WTC11 (cell line): ENCODE results near the gene NUAK1. TPM values are rescaled to one million over a fixed set of nuclear protein-coding genes. Genes with fewer than 3 reads are reported as not detected.

Experiments used
- ATAC-seq: fragments of 200-7000 bp; cut with Tn5 transposase; 2 replicates; pipeline ENCODE4 v1.10.0; 2021; ENCODE audit warnings: mild to moderate bottlenecking, moderate library complexity
- CTCF ChIA-PET: fragments of 300-600 bp; sonication (Branson Sonifier 250); formaldehyde crosslinking; loops from one replicate; lab custom pipeline; 2021; ENCODE audit warnings: antibody characterized with exemption; lab: Charles Lee
- POLR2A ChIA-PET: fragments of 350-600 bp; sonication (Branson Sonifier 250); formaldehyde crosslinking; loops from one replicate; lab custom pipeline; 2021; ENCODE audit warnings: antibody characterized with exemption; lab: Charles Lee
- DNase-seq: peaks from one replicate; pipeline ENCODE4 v3.0.0; 2021; ENCODE audit warnings: low spot score
- H3K27ac Mint-ChIP-seq: 2 replicates; pipeline ENCODE4 v1.8.0; 2021; ENCODE audit warnings: mixed read lengths
- H3K27me3 Mint-ChIP-seq: 2 replicates; pipeline ENCODE4 v1.8.0; 2021; ENCODE audit warnings: low read depth, mild to moderate bottlenecking, moderate library complexity, mixed read lengths
- H3K36me3 Mint-ChIP-seq: 2 replicates; pipeline ENCODE4 v1.8.0; 2021; ENCODE audit warnings: mixed read lengths
- H3K4me1 Mint-ChIP-seq: 2 replicates; pipeline ENCODE4 v1.8.0; 2022; ENCODE audit warnings: mixed read lengths
- H3K4me3 Mint-ChIP-seq: 2 replicates; pipeline ENCODE4 v1.8.0; 2021; ENCODE audit warnings: mild to moderate bottlenecking, moderate library complexity, mixed read lengths
- H3K9me3 Mint-ChIP-seq: 2 replicates; pipeline ENCODE4 v1.8.0; 2021; ENCODE audit warnings: mixed read lengths
- CREM ChIP-seq: sonication (generic); formaldehyde crosslinking; IDR thresholded peaks from 2 replicates; pipeline ENCODE4 v1.8.1; 2022; ENCODE audit warnings: mild to moderate bottlenecking, missing genetic modification reagents, moderate library complexity
- E2F4 ChIP-seq: sonication (generic); formaldehyde crosslinking; IDR thresholded peaks from 2 replicates; pipeline ENCODE4 v1.8.1; 2022; ENCODE audit warnings: low read depth, mild to moderate bottlenecking, moderate library complexity, missing genetic modification reagents, borderline replicate concordance
- HMGA2 ChIP-seq: fragments of 250-450 bp; sonication (Bioruptor Pico); IDR thresholded peaks from 2 replicates; pipeline ENCODE4 v1.4.0; 2021; ENCODE audit warnings: mild to moderate bottlenecking, moderate library complexity
- IRF2 ChIP-seq: sonication (generic); formaldehyde crosslinking; IDR thresholded peaks from 2 replicates; pipeline ENCODE4 v1.8.0; 2022; ENCODE audit warnings: low read depth, missing genetic modification reagents, borderline replicate concordance
- JAZF1 ChIP-seq: fragments of 250-450 bp; sonication (Bioruptor Pico); IDR thresholded peaks from 2 replicates; pipeline ENCODE4 v1.9.0; 2021; ENCODE audit warnings: moderate library complexity, mild to moderate bottlenecking, inconsistent platforms
- MLX ChIP-seq: sonication (generic); formaldehyde crosslinking; IDR thresholded peaks from 2 replicates; pipeline ENCODE4 v1.8.1; 2023; ENCODE audit warnings: mild to moderate bottlenecking, missing genetic modification reagents, moderate library complexity
- NFYB ChIP-seq: sonication (generic); formaldehyde crosslinking; conservative IDR thresholded peaks from 2 replicates; pipeline ENCODE4 v1.8.0; 2022; ENCODE audit warnings: low read depth, missing genetic modification reagents
- NR2C2 ChIP-seq: sonication (generic); formaldehyde crosslinking; IDR thresholded peaks from 2 replicates; pipeline ENCODE4 v1.8.0; 2022; ENCODE audit warnings: mild to moderate bottlenecking, missing genetic modification reagents
- RELA ChIP-seq: sonication (generic); formaldehyde crosslinking; IDR thresholded peaks from 2 replicates; pipeline ENCODE4 v1.8.1; 2022; ENCODE audit warnings: missing genetic modification reagents, mild to moderate bottlenecking, borderline replicate concordance
- RORB ChIP-seq: fragments of 250-450 bp; sonication (Bioruptor Pico); IDR thresholded peaks from 2 replicates; pipeline ENCODE4 v1.9.0; 2021; ENCODE audit warnings: mild to moderate bottlenecking
- TEAD1 ChIP-seq: sonication (generic); formaldehyde crosslinking; IDR thresholded peaks from 2 replicates; pipeline ENCODE4 v1.8.0; 2022; ENCODE audit warnings: mild to moderate bottlenecking, missing genetic modification reagents
- ZBTB21 ChIP-seq: sonication (generic); formaldehyde crosslinking; IDR thresholded peaks from 2 replicates; pipeline ENCODE4 v1.8.1; 2023; ENCODE audit warnings: mild to moderate bottlenecking, missing genetic modification reagents, borderline replicate concordance
- ZNF121 ChIP-seq: sonication (generic); formaldehyde crosslinking; IDR thresholded peaks from 2 replicates; pipeline ENCODE4 v1.8.0; 2023; ENCODE audit warnings: missing genetic modification reagents
- ZNF263 ChIP-seq: sonication (generic); formaldehyde crosslinking; IDR thresholded peaks from 2 replicates; pipeline ENCODE4 v1.8.1; 2022; ENCODE audit warnings: low read depth, mild to moderate bottlenecking, moderate library complexity, missing genetic modification reagents
- ZNF317 ChIP-seq: sonication (generic); formaldehyde crosslinking; IDR thresholded peaks from 2 replicates; pipeline ENCODE4 v1.8.1; 2023; ENCODE audit warnings: low read depth, mild to moderate bottlenecking, moderate library complexity, missing genetic modification reagents, borderline replicate concordance
- ZNF423 ChIP-seq: fragments of 250-450 bp; sonication (Bioruptor Pico); IDR thresholded peaks from 2 replicates; pipeline ENCODE4 v2.1.2; 2022; ENCODE audit warnings: mild to moderate bottlenecking, moderate library complexity
- total RNA-seq: library from RNA; stranded (reverse); gene quantifications from 3 replicates; pipeline ENCODE4 v1.2.3, GENCODE V29; 2021
- TF ChIP-seq, protein P1 (sequence below): sonication (generic); formaldehyde crosslinking; IDR thresholded peaks from 2 replicates; pipeline ENCODE4 v1.8.1; 2022; ENCODE audit warnings: mild to moderate bottlenecking, missing genetic modification reagents, moderate library complexity, borderline replicate concordance
- TF ChIP-seq, protein P2 (sequence below): sonication (generic); formaldehyde crosslinking; IDR thresholded peaks from 2 replicates; pipeline ENCODE4 v1.8.1; 2023; ENCODE audit warnings: mild to moderate bottlenecking, missing genetic modification reagents
- TF ChIP-seq, protein P3 (sequence below): fragments of 250-450 bp; sonication (Bioruptor Pico); conservative IDR thresholded peaks from 2 replicates; pipeline ENCODE4 v1.9.0; 2021; ENCODE audit warnings: mild to moderate bottlenecking

Gene NUAK1
- total RNA-seq, 1 experiment from 2014 or later: 15.9 TPM

- Mint-ChIP-seq H3K9me3 (no peaks in the 10 kb centered on the region), H3K27me3 (no peaks in the 10 kb centered on the region), H3K36me3 (no peaks in the 10 kb centered on the region; the same call in 1 of the 2 replicates), H3K4me1 (peaks cover 55% of the 10 kb centered on the region), H3K4me3 (no peak overlapping the region)
- POLR2A ChIA-PET: no interaction called here
- ATAC-seq (no peak), DNase-seq (no peak)
- CTCF ChIA-PET: interaction anchor here (1.3 kb wide), 1 partner anchor 79 kb away, joined by 5 read pairs; no protein-coding TSS in a partner anchor
- TF ChIP-seq IRF2 (CRISPR knock-in tag): no peak
- TF ChIP-seq, protein P1, sequence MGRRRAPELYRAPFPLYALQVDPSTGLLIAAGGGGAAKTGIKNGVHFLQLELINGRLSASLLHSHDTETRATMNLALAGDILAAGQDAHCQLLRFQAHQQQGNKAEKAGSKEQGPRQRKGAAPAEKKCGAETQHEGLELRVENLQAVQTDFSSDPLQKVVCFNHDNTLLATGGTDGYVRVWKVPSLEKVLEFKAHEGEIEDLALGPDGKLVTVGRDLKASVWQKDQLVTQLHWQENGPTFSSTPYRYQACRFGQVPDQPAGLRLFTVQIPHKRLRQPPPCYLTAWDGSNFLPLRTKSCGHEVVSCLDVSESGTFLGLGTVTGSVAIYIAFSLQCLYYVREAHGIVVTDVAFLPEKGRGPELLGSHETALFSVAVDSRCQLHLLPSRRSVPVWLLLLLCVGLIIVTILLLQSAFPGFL (CRISPR knock-in tag): no peak
- TF ChIP-seq ZNF121 (CRISPR knock-in tag): no peak
- no peak for TF ChIP-seq ZNF423
- no peak for TF ChIP-seq CREM
- TF ChIP-seq MLX (CRISPR knock-in tag): no peak
- no peak for TF ChIP-seq E2F4 (CRISPR knock-in tag)
- no peak for TF ChIP-seq RORB (CRISPR knock-in tag)
- TF ChIP-seq, protein P2, sequence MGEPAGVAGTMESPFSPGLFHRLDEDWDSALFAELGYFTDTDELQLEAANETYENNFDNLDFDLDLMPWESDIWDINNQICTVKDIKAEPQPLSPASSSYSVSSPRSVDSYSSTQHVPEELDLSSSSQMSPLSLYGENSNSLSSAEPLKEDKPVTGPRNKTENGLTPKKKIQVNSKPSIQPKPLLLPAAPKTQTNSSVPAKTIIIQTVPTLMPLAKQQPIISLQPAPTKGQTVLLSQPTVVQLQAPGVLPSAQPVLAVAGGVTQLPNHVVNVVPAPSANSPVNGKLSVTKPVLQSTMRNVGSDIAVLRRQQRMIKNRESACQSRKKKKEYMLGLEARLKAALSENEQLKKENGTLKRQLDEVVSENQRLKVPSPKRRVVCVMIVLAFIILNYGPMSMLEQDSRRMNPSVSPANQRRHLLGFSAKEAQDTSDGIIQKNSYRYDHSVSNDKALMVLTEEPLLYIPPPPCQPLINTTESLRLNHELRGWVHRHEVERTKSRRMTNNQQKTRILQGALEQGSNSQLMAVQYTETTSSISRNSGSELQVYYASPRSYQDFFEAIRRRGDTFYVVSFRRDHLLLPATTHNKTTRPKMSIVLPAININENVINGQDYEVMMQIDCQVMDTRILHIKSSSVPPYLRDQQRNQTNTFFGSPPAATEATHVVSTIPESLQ: no peak
- no peak for TF ChIP-seq ZBTB21 (CRISPR knock-in tag)
- TF ChIP-seq RELA (CRISPR knock-in tag): no peak
- no peak for TF ChIP-seq ZNF263
- TF ChIP-seq JAZF1: no peak
- TF ChIP-seq, protein P3, sequence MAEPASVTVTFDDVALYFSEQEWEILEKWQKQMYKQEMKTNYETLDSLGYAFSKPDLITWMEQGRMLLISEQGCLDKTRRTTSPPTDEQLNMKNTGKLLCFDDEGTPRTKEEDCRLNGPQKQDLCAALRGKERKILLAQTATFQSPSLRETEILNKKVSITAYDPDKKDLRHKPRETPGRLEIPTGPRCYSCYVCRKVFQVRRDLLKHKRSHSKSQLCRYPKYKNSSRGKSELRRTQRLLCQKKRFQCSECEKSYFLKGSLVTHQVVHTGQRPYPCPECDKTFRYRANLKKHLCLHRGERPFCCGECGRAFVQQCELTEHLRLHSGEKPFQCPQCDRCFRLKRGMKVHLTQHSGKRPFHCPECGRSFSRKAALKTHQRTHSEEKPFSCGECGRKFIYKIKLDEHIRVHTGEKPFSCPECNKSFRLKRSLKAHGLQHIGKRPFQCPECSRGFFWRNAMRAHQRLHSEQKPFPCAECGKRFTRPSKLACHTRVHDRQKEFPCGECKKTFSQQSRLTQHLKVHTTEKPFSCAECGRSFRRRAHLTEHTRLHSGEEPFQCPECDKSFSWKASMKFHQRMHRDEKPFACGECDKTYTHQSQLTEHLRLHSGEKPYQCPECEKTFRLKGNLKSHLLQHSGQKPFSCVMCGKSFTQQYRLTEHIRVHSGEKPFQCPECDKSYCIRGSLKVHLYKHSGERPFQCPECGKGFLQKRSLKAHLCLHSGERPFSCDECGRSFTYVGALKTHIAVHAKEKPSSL (CRISPR knock-in tag): no peak
- no peak for TF ChIP-seq HMGA2 (CRISPR knock-in tag)
- no peak for TF ChIP-seq ZNF317 (CRISPR knock-in tag)
- no peak for TF ChIP-seq TEAD1 (CRISPR knock-in tag)
- no peak for TF ChIP-seq NFYB (CRISPR knock-in tag)
- TF ChIP-seq NR2C2 (CRISPR knock-in tag): no peak
- TF ChIP-seq, all 79 proteins: peak for 0
- H3K27ac Mint-ChIP-seq: no peak overlapping the region
Measured at GRCh38 chr12:106144847-106145246, 6.1 kb upstream of the NUAK1 start.
